Measurements from ENCODE around the gene GTF3C4.

The GTF3C4 gene

GRCh38 chr9:132670457-132671391, at the start of gene GTF3C4:
Gene GTF3C4 (plus strand): TSS chr9:132670464. CDS start chr9:132670599, 135 bp downstream.
- DNase-seq: peak; percentile 82

DNA sequence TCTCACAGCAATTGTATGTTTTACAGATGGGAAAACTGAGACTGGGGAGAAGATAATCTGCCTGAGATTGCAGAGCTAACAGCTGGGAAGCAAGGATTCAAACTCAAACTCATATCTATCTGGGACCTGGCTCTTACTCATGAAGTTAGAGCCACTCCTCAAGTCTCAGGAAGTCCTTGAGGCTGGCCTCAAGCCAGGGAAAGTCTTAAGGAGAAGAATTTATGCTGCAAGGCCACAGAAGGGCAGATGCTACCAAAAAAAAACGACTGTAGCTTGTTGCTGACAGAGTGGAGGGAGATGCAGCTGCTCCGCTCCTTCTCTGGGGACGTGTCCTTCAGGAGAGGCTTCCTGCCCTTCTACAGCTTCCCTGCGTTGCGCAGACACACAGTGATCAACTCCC, 48.1 kb upstream of the GTF3C4 start:
- DNase-seq: no peak

DNA sequence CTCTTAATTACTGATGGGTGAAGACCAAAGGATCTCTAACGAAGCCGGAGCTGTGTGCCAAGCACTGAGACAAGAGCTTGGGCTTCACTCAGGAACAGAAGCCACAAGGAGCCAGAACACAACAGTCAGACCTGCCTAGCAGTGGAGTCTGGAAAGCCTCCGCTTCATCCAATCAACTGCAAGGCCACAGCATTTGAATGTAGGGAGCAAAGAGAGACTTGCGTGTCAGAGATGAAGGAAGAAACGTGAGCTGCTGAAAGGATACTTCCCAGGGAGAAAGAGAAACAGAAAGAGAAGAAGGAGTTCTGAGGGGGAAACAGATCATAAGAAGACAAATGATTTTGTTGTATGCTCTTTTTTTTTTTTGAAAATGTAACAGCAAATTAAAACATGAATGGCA, 44.0 kb upstream of the GTF3C4 start:
- no peak for DNase-seq

- DNase-seq: no peak
Measured at GRCh38 chr9:132627106-132627505, 43.2 kb upstream of the GTF3C4 start.

GRCh38 chr9:132627594-132627993, 42.7 kb upstream of the GTF3C4 start:
- DNase-seq: no peak

DNA sequence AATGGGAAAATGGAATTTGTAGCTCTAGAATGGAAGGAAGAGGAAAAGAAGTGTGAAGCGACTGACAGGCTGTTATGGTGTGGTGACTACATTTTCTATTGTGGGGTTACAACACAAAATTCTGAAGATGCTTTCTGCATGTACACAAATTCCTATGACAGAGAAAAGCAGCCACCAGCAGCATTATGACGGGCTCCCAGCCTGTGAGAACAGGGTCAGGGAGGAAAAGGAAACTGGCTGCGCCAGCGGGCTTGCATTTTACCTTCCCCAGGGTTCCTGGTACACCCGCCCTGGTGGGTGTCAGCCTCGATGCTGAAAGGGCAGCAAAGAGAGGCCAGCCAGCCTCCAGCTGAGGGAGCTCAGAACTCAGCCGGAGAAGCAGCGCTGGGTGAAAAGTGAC, 41.5 kb upstream of the GTF3C4 start:
- no peak for DNase-seq

GRCh38 chr9:132630116-132630515, 40.1 kb upstream of the GTF3C4 start:
- no peak for DNase-seq

DNA sequence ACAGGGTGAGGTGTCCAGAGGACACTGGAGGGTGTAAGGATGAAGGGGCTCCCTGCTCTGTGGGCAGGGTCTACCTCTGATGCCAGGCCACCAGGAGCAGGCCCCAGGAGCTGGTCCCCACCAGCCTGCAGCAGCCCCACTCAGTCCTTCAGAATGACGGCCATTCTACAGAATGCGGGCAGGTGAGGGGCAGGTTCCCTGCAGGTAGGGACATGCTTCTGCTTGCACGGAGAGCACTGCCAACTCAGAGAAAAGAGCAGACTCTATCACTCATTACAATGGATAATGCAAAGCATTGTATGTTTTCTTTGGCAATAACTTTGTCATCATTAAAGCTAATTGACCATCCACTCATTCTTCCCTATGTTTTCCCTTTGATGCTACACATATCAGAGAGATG, 39.5 kb upstream of the GTF3C4 start:
- no peak for DNase-seq

DNA sequence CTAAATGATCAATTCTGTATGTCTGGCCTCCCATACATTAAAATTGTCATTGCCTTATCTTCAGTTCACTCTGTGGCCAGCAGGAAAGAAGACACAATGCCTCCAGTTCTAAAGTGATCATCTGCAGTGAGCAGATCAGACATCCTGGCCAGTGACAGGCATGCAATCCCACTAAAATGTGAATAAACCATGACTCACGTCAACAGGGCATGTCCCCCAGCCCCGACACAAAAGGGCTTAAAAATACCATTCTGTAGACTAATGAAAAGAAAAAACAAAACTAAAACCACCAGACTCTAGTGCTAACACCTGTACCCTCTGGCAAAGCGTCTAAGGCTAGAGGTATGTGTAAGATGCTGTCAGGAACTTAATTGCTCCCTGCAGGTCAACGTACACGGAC, 39.0 kb upstream of the GTF3C4 start:
- DNase-seq: no peak

- no peak for DNase-seq
Measured at GRCh38 chr9:132631685-132632084, 38.6 kb upstream of the GTF3C4 start.

DNA sequence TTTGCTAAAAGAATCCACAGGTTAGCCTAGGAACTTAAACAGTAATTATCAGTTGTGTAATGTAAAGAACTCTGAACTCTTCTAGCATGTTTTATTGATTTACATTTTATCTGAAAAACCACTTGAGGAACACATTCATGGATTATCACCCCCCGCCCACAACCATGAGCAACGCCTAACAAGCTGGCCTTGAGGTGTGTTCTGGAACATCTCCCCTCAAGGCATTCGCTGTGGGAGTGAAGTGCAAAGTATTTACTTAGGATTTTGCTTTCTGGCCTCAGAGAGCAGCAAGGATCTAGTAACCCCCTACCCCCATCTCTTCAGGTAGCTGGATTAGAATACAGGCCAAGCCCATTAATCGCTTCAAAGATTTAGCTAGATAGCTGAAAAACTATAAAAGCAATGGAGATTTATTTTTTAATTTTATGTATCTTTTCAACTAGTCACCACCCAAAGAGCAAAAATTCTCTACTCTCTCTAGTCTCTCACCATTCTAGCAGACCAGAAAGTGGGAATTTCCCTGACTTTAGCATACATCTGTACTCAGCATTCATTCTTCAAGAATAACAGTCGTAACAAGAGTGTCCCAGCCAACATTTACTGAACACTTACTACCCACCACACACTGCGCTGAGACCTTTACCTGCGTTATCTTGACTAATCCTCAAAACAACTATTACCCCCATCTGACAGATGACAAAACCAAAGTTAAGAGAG, 37.7 kb upstream of the GTF3C4 start:
- no peak for DNase-seq

GRCh38 chr9:132634327-132634726, 35.9 kb upstream of the GTF3C4 start:
- DNase-seq: no peak

DNA sequence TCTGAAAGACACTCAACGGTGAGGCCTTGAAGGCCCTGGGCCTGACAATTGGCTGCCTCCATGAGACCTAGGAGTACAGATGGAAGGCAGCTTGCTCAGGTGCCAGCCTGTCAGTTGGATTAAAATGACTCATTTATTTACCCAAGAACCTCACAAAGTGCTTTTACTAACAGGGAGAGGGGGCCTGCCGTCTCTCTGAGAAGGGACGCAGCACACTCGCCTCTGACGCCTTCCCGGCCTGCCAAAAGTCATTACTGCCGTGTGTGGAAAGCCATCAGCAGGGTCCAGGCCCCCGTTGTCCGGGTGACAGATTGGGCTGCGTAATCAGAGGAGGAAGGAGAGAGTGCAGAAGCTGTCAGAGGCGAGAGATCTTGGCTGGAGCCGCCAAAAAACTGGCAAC, 32.9 kb upstream of the GTF3C4 start:
- DNase-seq: no peak

DNA sequence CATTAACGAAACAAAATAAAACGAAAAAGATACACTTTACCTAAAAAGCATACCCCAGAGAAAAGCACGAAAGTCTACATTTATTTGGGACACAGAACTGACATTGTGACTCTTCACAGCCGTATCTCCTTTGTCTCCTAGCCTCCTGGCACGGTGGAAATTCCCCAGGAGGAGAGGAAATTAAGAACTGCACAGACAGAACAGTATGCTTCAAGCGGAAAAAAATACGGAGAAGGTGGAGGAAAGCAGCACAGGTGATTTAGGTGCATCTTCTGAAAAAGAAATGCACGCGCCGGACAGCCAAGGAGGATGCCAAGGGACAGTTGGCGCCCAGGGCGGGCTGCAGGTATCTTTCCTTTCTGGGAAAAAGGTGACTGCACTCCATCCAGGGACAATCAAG, 32.5 kb upstream of the GTF3C4 start:
- no peak for DNase-seq

- DNase-seq: no peak
Measured at GRCh38 chr9:132638240-132638639, 32.0 kb upstream of the GTF3C4 start.

- no peak for DNase-seq
Measured at GRCh38 chr9:132639322-132639721, 30.9 kb upstream of the GTF3C4 start.

- no peak for DNase-seq
Measured at GRCh38 chr9:132641216-132641615, 29.0 kb upstream of the GTF3C4 start.

GRCh38 chr9:132644251-132644650, 26.0 kb upstream of the GTF3C4 start:
- no peak for DNase-seq

DNA sequence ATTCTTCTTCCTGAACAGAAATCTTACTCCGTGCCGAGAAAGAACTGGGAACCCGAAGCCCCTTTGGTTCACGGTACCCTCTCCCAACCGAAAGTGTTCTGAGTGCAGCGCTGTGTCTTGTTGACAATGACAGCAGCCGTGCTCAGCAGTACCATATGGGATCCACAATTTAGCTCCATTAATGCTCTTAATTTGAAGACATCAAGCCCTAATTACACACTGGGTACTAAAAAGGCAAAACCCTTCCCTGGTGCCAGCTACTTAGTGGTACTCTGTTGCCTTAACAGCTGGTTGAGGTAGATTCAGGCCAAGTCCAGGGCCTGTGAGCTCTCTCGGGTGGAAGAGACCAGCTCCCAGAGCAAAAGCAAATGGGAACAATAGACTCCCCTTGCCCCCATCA, 25.0 kb upstream of the GTF3C4 start:
- DNase-seq: no peak

DNA sequence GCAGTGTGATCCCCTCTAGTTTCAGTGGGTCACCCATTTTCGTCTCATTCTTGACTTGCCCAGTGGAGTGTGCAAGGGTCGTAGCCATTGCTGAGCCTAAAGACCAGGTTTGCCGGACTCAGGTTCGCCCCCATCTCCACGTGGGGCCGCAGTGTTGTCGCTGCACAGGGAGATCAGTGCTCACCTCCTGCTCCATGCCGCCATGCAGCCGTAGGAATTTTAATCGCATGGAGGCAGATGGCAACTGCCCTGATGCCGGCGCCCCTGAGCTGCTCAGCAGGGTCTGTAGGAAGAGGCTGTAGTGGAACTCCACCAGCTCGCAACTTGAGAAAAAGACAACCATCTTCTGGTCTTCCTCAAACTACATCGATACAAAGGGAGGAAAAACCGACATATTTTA, 24.6 kb upstream of the GTF3C4 start:
- DNase-seq: no peak

DNA sequence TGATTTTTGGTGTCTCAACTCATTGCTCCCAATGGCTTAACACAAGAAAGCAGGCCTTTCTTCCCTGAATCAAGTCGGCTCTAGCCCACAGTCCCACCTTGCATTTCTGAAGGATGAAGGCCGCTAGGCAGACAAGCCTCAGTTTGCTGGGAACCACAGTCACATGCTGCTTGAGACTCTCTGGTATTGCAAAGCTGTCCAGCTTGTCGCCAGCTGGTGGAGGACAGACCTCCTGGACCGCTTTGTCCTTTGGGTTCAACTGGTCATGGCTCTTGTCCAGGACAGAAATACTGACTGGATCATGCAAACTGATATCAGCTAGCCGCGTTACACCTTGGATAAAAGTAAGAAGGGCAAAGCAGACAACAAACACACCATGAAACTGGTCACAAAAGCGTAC, 23.5 kb upstream of the GTF3C4 start:
- DNase-seq: no peak

DNA sequence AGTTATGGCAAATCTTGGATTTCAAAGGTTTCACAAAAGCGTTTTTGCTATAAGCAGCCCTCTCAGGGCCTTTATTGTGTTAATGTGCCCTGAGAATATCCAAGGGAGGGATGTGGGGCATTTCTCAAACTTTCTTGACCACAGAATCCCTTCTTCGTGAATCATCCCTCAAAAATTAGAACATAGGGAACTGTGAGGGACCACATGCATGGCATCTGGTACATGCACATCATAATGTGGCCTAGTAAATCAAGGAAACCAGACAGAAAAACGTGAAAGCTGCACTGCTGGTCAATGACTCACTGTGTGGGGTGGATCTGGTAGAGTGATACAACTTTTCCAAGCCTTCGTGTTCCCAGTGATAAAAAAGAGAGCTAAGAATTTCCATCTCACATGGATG, 22.9 kb upstream of the GTF3C4 start:
- DNase-seq: no peak

- no peak for DNase-seq
Measured at GRCh38 chr9:132647806-132648205, 22.5 kb upstream of the GTF3C4 start.

DNA sequence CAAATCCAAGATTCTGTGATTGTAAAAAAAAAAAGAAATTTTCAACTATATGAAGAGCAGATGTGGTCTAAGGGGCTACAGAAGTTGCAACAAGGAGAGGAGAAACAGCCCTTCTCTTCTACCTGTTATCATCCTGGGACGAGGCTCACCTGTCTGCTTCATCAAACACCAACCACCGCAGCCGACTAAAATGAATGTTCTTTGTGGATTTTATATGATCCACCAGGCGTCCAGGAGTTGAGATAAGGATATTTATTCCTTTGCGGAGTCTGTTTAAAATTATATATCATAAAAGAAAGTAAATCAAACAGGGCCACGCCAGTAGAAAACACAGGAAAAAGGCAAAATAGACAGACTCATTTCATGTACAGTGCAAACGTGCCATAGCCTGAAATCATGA, 22.0 kb upstream of the GTF3C4 start:
- DNase-seq: no peak
